Activated T-cell treated with anti-CD3 and anti-CD28 coated beads for 24 hours (primary cell): Measurements from ENCODE around the gene MCC.
"Not testable (repeated sequence)": the region's sequence is repeated elsewhere in the genome, so short reads cannot be mapped to it uniquely, and the experiment has no call there.

Source experiments
- DNase-seq: peaks from one replicate; pipeline ENCODE4 v3.0.0-alpha.2; 2020; ENCODE audit warnings: low read depth

MCC gene

GRCh38 chr5:113490317-113490716 lies 2.1 kb upstream of the MCC start:
- no peak for DNase-seq

- DNase-seq = peak; percentile 9
Measured at GRCh38 chr5:113489299-113489698, 1.0 kb upstream of the MCC start.

- no peak for DNase-seq
Measured at GRCh38 chr5:113488645-113489184, 462 bp upstream of the MCC start.

GRCh38 chr5:113487416-113487780 lies 855 bp downstream of the MCC start:
- no peak for DNase-seq

GRCh38 chr5:113480243-113480642 lies 8.0 kb downstream of the MCC start:
- DNase-seq = no peak

GRCh38 chr5:113478691-113479090 lies 9.6 kb downstream of the MCC start:
- no peak for DNase-seq

- DNase-seq = no peak
Measured at GRCh38 chr5:113474100-113474728, 14.0 kb downstream of the MCC start.

GRCh38 chr5:113463032-113463431 lies 25.2 kb downstream of the MCC start:
- DNase-seq = no peak

- DNase-seq = not testable (repeated sequence)
Measured at GRCh38 chr5:113457106-113457505, 31.1 kb downstream of the MCC start.

- no peak for DNase-seq
Measured at GRCh38 chr5:113452941-113453340, 35.3 kb downstream of the MCC start.

GRCh38 chr5:113451797-113452196 lies 36.5 kb downstream of the MCC start:
- DNase-seq = no peak

- no peak for DNase-seq
Measured at GRCh38 chr5:113450929-113451328, 37.3 kb downstream of the MCC start.

- DNase-seq = no peak
Measured at GRCh38 chr5:113450462-113450861, 37.8 kb downstream of the MCC start.

GRCh38 chr5:113448252-113448651 lies 40.0 kb downstream of the MCC start:
- DNase-seq = no peak

- no peak for DNase-seq
Measured at GRCh38 chr5:113447498-113448050, 40.7 kb downstream of the MCC start.

GRCh38 chr5:113446358-113446927 lies 41.8 kb downstream of the MCC start:
- no peak for DNase-seq

GRCh38 chr5:113437111-113437510 lies 51.1 kb downstream of the MCC start:
- DNase-seq = no peak

- DNase-seq = no peak
Measured at GRCh38 chr5:113435575-113435974, 52.7 kb downstream of the MCC start.

- no peak for DNase-seq
Measured at GRCh38 chr5:113434889-113435288, 53.4 kb downstream of the MCC start, which contains the start of gene TSSK1B. TSS of gene TSSK1B (minus strand) at chr5:113434989. CDS start at chr5:113434839, 150 bp downstream.

- DNase-seq = no peak
Measured at GRCh38 chr5:113433862-113434612, 54.2 kb downstream of the MCC start.

GRCh38 chr5:113433071-113433470 lies 55.2 kb downstream of the MCC start:
- DNase-seq = no peak

GRCh38 chr5:113427871-113428574 lies 60.2 kb downstream of the MCC start:
- no peak for DNase-seq
